GM19193 (cell line): Measurements from ENCODE around the gene CLEC16A.

Experiments
- POLR2A ChIP-seq: IDR thresholded peaks from 4 replicates; pipeline ENCODE4 v1.6.1; 2011; ENCODE audit not compliant: insufficient read depth, insufficient read length; ENCODE audit errors: extremely low read depth

CLEC16A gene

GRCh38 chr16:11225677-11226549, 281.5 kb downstream of the CLEC16A start:
- TF ChIP-seq POLR2A = peak; percentile 51

GRCh38 chr16:11229432-11229831, 285.1 kb downstream of the CLEC16A start:
- no peak for TF ChIP-seq POLR2A

- no peak for TF ChIP-seq POLR2A
Measured at GRCh38 chr16:11229906-11230305, 285.5 kb downstream of the CLEC16A start.

- no peak for TF ChIP-seq POLR2A
Measured at GRCh38 chr16:11231367-11231970, 287.1 kb downstream of the CLEC16A start.
